Cardiac muscle cell (in vitro differentiated cells and primary cell): ENCODE measurements around the gene RASSF4. TPM values are rescaled to one million over a fixed set of nuclear protein-coding genes. Genes with fewer than 3 reads are reported as not detected.

Source experiments
- DNase-seq, 2 donors: peaks; one replicate each; pipeline versions ENCODE4 v3.0.0 to v3.0.0-alpha.2; 2010 to 2017; ENCODE audit warnings: low read depth in 1 of 2, low spot score in 1 of 2
- H3K27ac ChIP-seq: fragments of 200-600 bp; sonication (generic); 2 replicates; pipeline ENCODE4 v1.5.1; 2016
- H3K27me3 ChIP-seq: fragments of 200-600 bp; sonication (generic); 2 replicates; pipeline ENCODE4 v1.6.0; 2016; ENCODE audit warnings: control low read depth
- H3K36me3 ChIP-seq: fragments of 200-600 bp; sonication (generic); 2 replicates; pipeline ENCODE4 v1.5.1; 2016; ENCODE audit warnings: control low read depth
- H3K4me1 ChIP-seq: fragments of 200-600 bp; sonication (generic); 2 replicates; pipeline ENCODE4 v1.8.1; 2017; ENCODE audit warnings: low read depth, mild to moderate bottlenecking, mixed run types
- H3K4me3 ChIP-seq: fragments of 200-600 bp; sonication (generic); 2 replicates; pipeline ENCODE4 v1.5.1; 2016; ENCODE audit warnings: mild to moderate bottlenecking
- H3K9me3 ChIP-seq: fragments of 200-600 bp; sonication (generic); 2 replicates; pipeline ENCODE4 v1.5.1; 2017; ENCODE audit warnings: low read depth, mild to moderate bottlenecking, control low read depth
- polyA plus RNA-seq: library from polyadenylated mRNA; unstranded; fragments of >200 nt; fragmentation: Nextera tagmentation; extraction: Ambion mirVana; gene quantifications from 2 replicates; pipeline ENCODE4 v1.2.1, GENCODE V29; 2016
- total RNA-seq: library from RNA; depleted of rRNA; stranded (reverse); fragments of >200 nt; gene quantifications from 2 replicates; pipeline ENCODE4 v1.2.3, GENCODE V29; 2016
- TF ChIP-seq, protein P1 (sequence below): IDR thresholded peaks from 2 replicates; pipeline ENCODE4 v1.5.1; 2012; ENCODE audit warnings: low read depth, mild to moderate bottlenecking, low read length

RASSF4 gene
- total and polyA plus RNA-seq, 2 experiments from 2014 or later = 63.6 to 70.7 TPM

DNA sequence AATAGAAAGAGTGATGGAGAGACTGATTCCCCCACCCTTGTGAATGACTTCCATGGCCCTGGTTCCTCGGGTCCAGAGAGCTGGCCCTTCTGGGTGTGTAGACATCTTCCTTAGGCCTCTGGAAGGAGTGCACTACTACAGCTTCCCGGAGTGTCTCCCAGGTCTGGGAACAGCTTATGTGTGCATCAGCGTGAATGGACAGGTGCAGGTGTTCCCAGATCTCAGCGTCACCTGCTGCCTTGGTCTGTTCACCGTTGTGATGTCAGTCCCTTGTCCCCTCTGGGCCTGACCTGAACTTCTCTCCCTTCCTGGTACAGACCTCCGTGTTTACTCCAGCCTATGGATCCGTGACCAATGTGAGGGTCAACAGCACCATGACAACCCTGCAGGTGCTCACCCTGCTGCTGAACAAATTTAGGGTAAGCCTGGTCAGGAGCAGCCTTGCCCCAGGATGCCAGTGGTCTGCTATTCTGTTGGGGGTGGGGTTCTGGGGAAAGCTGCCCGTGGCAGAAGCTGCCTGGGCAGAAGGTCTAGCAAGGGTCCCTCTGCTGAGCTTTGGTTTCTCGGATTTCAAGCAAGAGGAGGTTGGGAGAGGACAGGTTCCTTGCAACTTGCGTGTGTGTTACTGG lies 29.5 kb downstream of the RASSF4 start:
- Histone ChIP-seq H3K27ac (no peak overlapping the region), H3K4me1 (peaks cover 26% of the 10 kb centered on the region), H3K27me3 (no peaks in the 10 kb centered on the region), H3K9me3 (no peaks in the 10 kb centered on the region), H3K4me3 (no peak overlapping the region), H3K36me3 (peaks cover 2% of the 10 kb centered on the region)
- DNase-seq = no peak
- TF ChIP-seq, protein P1, sequence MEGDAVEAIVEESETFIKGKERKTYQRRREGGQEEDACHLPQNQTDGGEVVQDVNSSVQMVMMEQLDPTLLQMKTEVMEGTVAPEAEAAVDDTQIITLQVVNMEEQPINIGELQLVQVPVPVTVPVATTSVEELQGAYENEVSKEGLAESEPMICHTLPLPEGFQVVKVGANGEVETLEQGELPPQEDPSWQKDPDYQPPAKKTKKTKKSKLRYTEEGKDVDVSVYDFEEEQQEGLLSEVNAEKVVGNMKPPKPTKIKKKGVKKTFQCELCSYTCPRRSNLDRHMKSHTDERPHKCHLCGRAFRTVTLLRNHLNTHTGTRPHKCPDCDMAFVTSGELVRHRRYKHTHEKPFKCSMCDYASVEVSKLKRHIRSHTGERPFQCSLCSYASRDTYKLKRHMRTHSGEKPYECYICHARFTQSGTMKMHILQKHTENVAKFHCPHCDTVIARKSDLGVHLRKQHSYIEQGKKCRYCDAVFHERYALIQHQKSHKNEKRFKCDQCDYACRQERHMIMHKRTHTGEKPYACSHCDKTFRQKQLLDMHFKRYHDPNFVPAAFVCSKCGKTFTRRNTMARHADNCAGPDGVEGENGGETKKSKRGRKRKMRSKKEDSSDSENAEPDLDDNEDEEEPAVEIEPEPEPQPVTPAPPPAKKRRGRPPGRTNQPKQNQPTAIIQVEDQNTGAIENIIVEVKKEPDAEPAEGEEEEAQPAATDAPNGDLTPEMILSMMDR = no peak

DNA sequence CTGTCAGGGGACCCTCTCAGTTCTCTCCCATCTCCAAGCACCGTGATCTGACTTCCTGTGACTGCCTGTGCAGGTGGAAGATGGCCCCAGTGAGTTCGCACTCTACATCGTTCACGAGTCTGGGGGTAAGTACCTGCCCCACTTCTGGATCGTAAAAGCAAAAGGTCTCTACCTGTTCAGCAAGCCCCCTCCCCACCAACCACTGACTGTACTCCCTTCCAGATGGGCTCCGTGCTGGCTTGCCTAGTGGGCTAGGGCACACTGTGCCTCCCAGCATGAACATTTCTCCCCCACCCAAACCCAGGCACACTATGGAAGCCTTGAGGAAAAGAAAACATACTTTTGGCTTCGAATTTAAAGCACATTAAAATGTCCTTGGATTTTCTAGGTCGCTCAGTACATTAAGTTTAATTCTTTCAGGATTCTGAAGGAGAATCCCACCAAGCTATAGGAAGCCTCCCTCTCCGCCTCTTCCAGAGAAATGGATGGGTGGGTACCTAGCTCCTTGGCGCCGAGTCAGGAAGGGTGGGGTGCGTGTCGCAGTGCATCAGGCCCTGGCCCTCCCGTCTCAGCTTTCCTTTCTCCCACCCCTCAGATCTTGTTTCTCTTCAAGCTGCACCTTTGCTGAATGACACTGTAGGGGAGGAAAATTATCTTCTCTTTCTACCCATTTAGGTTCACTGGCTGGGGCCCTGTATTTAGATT lies 30.1 kb downstream of the RASSF4 start:
- H3K27ac ChIP-seq = peak overlapping the region; percentile 31
- no peak overlapping the region for H3K4me3 ChIP-seq
- H3K27me3 ChIP-seq = no peaks in the 10 kb centered on the region
- H3K4me1 ChIP-seq = peaks cover 26% of the 10 kb centered on the region
- DNase-seq = no peak
- TF ChIP-seq, protein P1 = no peak
- H3K9me3 ChIP-seq = no peaks in the 10 kb centered on the region
- peaks cover 2% of the 10 kb centered on the region for H3K36me3 ChIP-seq

DNA sequence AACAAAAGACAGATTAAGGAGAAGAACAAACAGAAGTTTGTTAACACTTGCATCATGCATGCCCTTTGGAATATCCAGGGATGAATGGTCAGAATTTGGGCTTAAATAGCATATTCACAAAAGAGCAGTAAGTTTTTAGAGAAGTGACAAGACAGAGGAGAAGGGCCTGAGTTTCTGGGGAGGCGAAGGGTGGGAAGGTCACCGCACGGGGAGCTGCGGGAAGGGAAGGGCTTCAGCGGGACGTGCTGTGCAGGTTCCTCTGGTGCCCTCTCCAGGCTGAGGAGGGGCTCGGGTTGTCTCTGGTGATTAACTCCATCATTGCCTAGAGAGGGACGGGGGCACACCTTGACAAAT lies 30.7 kb downstream of the RASSF4 start:
- Histone ChIP-seq H3K4me1 (peaks cover 22% of the 10 kb centered on the region), H3K36me3 (peaks cover 2% of the 10 kb centered on the region), H3K27me3 (no peaks in the 10 kb centered on the region), H3K9me3 (no peaks in the 10 kb centered on the region), H3K27ac (peak overlapping the region; percentile 31), H3K4me3 (no peak overlapping the region)
- DNase-seq = peak in 1 of 2 donors; percentile 71
- TF ChIP-seq, protein P1 = peak; percentile 29

DNA sequence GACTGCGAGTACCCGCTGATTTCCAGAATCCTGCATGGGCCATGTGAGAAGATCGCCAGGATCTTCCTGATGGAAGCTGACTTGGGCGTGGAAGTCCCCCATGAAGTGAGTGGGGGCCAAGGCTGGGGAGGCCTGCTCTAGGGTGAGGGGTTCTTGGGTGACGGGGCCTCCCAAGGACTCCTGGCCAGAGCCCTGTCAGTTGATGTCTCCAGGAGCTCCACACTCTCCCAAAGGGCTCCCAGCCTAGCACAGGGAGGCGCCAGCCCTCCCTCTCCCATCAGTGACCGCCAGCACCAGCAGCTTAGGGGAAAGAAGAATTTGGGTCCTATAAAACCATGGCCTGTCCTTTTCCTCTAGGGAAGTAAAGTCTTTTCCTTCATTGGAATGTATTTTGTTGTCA lies 31.4 kb downstream of the RASSF4 start:
- Histone ChIP-seq H3K4me1 (peaks cover 22% of the 10 kb centered on the region), H3K27me3 (no peaks in the 10 kb centered on the region), H3K27ac (no peak overlapping the region), H3K36me3 (peaks cover 2% of the 10 kb centered on the region), H3K9me3 (no peaks in the 10 kb centered on the region), H3K4me3 (no peak overlapping the region)
- DNase-seq = no peak
- TF ChIP-seq, protein P1 = no peak

DNA sequence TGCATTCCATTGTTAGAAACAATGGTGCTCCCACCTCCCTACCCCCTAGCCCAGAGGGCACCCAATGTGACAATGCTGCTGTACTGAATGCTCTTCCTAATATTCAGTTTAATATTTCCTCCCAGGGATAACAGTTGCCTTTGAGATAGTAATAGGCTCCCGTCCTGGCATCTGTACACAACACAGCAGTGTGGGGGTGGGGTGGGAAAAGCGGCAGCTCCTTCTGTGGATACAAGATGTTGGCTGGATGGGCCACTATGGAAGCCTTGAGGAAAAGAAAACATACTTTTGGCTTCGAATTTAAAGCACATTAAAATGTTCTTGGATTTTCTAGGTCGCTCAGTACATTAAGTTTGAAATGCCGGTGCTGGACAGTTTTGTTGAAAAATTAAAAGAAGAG lies 32.0 kb downstream of the RASSF4 start:
- Histone ChIP-seq H3K9me3 (no peaks in the 10 kb centered on the region), H3K27me3 (no peaks in the 10 kb centered on the region), H3K4me1 (peaks cover 23% of the 10 kb centered on the region), H3K27ac (no peak overlapping the region), H3K36me3 (peaks cover 2% of the 10 kb centered on the region), H3K4me3 (no peak overlapping the region)
- no peak for DNase-seq
- TF ChIP-seq, protein P1 = no peak
